Choroid plexus epithelial cell (primary cell): Measurements from ENCODE around the gene MCEMP1.

Source experiments
- DNase-seq: peaks from one replicate; pipeline ENCODE4 v3.0.0-alpha.2; 2010; ENCODE audit warnings: low read depth
- H3K4me3 ChIP-seq: 2 replicates; pipeline ENCODE4 v1.5.1; 2011; ENCODE audit warnings: low read depth, mild to moderate bottlenecking, control low read depth, low read length, moderate library complexity
- CTCF ChIP-seq: conservative IDR thresholded peaks from 2 replicates; pipeline ENCODE4 v1.5.1; 2011; ENCODE audit warnings: low read depth, mild to moderate bottlenecking, control low read depth, inconsistent platforms, low read length, moderate library complexity

MCEMP1 gene

GRCh38 chr19:7689165-7689564 lies 12.3 kb downstream of the MCEMP1 start:
- H3K4me3 ChIP-seq = no peak overlapping the region
- no peak for DNase-seq
- no peak for TF ChIP-seq CTCF

GRCh38 chr19:7690779-7691258 lies 13.9 kb downstream of the MCEMP1 start:
- no peak for TF ChIP-seq CTCF
- no peak for DNase-seq
- H3K4me3 ChIP-seq = no peak overlapping the region

- TF ChIP-seq CTCF = no peak
- no peak for DNase-seq
- no peak overlapping the region for H3K4me3 ChIP-seq
Observed at GRCh38 chr19:7691497-7691896, 14.6 kb downstream of the MCEMP1 start.

- H3K4me3 ChIP-seq = no peak overlapping the region
- TF ChIP-seq CTCF = no peak
- DNase-seq = no peak
Observed at GRCh38 chr19:7692417-7693088, 15.7 kb downstream of the MCEMP1 start.

- no peak for TF ChIP-seq CTCF
- no peak overlapping the region for H3K4me3 ChIP-seq
- DNase-seq = no peak
Observed at GRCh38 chr19:7694499-7694898, 17.6 kb downstream of the MCEMP1 start.

GRCh38 chr19:7697721-7698287 lies 20.9 kb downstream of the MCEMP1 start:
- no peak for TF ChIP-seq CTCF
- no peak overlapping the region for H3K4me3 ChIP-seq
- DNase-seq = no peak

- H3K4me3 ChIP-seq = no peak overlapping the region
- DNase-seq = no peak
- TF ChIP-seq CTCF = no peak
Observed at GRCh38 chr19:7698583-7698982, 21.7 kb downstream of the MCEMP1 start.
